Stimulated activated CD4-positive, alpha-beta T cell treated with anti-CD3 and anti-CD28 coated beads, TNF-alpha, amount 100 ng/mL, for 1 hour (primary cell): ENCODE data around the gene RAPSN.

Experiments
- DNase-seq, 3 donors: peaks; one replicate each; pipeline ENCODE4 v3.0.0-alpha.2; 2020; ENCODE audit warnings: low read depth in 3 of 3, low spot score in 1 of 3

RAPSN gene

GRCh38 chr11:47408598-47409439 is 40.1 kb downstream of the RAPSN start:
- no peak for DNase-seq

- peak; percentile 77 to 91 (median 88) for DNase-seq
Observed at GRCh38 chr11:47407746-47408590, 41.0 kb downstream of the RAPSN start, which contains the start of gene SLC39A13. TSS of gene SLC39A13 (plus strand) at chr11:47408590. CDS start at chr11:47410095, 1,505 bp downstream.

- no peak for DNase-seq
Observed at GRCh38 chr11:47406896-47407745, 41.8 kb downstream of the RAPSN start.

- DNase-seq = no peak
Observed at GRCh38 chr11:47403571-47403970, 45.4 kb downstream of the RAPSN start.

DNA sequence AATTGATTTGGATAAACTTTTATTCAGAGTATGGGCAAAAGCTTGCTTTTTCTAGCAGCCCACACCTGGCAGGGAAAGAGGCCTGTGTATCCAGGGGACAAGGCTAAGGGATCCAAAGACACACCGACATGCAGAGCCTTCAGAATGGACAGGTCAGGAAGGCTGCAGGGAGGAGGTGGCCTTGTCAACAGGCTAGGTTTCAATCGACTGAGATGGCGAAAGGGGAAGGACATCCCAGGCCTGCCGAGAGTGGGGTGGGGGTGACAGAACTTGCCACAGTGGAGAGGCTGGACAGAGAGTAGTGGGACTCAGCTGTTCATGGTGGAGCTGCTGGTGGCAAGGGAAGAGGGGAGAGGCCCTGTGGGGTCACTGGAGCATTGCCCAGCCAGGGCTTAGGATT is 45.8 kb downstream of the RAPSN start:
- DNase-seq = no peak

- no peak for DNase-seq
Observed at GRCh38 chr11:47400768-47401279, 48.1 kb downstream of the RAPSN start.

DNA sequence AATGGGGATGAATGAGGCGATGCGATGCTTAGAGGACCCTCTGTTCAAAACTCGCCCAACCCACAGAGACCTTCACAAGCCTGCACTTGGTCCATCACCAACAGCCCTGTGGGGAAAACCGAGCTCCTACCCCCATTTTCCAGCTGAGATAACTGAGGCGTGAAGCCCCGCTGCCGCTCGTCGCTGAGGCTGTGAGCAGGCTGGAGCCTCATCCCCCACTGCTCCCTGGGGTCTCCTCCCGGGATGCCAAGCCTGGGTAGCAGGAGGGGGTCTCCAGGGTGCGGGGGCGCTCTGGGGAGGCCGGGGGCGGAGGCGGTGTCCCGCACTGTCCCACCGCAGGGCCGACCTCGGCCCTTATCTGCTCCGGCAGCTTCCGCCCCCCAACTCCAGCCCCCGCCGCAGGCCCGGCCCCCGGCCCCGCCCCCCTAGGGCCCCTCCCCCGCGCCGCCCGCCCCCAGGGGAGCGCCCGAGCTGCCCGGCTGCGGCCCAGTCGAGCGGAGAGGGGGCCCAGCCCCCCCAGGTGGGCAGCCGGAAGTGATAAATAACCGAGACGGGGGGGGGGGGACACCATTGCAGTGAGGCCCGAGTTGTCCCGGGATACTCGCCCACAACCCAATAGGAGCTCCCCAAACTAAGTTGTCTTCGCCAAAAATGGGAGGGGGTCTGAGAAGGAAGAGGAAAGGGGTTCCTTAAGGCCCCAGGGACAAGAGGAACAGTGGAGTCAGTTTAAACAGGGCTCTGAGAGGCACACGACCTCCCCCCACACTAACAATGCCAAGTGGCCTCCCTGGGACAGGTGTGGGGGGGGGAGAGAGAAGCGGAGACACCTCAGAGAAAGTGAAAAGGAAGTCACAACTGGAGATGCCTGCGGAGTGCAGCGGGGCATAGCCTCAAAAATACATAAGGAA is 48.8 kb downstream of the RAPSN start:
- DNase-seq = no peak

GRCh38 chr11:47398551-47398950 is 50.4 kb downstream of the RAPSN start:
- no peak for DNase-seq

DNA sequence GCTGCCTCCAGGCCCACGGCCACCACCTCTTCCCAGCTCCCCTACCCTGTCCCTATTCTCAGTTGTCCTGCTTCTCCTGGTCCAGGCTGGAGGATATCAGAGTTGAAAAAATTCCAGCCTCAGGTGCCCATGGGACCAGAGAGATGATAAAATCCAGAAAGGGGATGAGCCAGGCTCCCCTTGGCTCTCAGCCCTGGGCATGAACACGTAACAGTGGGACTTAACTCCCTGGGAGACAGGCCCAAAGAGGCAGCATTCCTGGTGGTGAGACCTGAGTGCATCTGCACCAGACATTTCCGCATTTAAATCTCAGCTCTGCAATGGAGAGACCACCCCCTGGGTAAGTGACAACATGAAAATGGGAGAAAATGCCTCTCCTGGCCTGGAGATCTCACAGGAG is 50.9 kb downstream of the RAPSN start:
- DNase-seq = no peak

GRCh38 chr11:47396049-47396320 is 53.0 kb downstream of the RAPSN start:
- no peak for DNase-seq

DNA sequence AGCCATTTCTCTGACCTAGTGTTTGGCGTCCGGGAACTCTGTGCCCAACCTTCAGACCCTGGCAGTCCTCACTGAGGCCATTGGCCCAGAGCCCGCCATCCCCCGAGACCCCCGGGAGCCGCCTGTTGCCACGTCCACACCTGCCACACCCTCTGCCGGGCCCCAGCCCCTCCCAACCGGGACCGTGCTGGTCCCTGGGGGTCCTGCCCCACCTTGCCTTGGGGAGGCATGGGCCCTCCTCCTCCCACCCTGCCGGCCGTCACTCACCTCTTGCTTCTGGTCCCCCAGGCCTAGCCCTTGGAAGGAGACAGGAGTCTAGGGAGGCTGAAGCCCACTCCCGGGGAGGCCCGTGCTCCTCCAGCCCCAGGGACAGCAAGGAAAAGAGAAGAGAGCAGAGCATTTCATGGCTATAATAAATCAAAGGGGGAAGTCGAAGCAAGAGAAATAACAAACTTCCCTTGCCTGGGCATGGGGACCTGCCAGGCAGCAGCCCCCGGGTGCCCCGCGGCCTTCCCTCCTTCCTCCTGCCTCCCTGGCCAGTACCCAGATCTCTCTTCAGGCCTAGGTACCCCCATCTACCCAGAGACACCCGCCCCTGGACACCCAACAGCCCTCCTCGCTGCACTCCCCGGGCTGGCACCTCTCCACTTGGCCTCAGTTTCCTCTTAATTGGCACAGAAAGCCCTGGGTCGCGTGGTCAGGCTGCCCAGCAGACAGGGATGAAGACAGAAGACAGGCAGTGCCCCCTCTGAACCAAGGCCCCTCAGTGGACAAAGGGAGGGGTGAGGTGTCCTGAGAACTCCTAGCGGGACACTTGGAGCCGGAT is 53.5 kb downstream of the RAPSN start:
- no peak for DNase-seq

- DNase-seq = peak; percentile 32 to 39 (median 38)
Observed at GRCh38 chr11:47394322-47395222, 54.4 kb downstream of the RAPSN start.

GRCh38 chr11:47394050-47394321 is 55.0 kb downstream of the RAPSN start:
- DNase-seq = no peak

DNA sequence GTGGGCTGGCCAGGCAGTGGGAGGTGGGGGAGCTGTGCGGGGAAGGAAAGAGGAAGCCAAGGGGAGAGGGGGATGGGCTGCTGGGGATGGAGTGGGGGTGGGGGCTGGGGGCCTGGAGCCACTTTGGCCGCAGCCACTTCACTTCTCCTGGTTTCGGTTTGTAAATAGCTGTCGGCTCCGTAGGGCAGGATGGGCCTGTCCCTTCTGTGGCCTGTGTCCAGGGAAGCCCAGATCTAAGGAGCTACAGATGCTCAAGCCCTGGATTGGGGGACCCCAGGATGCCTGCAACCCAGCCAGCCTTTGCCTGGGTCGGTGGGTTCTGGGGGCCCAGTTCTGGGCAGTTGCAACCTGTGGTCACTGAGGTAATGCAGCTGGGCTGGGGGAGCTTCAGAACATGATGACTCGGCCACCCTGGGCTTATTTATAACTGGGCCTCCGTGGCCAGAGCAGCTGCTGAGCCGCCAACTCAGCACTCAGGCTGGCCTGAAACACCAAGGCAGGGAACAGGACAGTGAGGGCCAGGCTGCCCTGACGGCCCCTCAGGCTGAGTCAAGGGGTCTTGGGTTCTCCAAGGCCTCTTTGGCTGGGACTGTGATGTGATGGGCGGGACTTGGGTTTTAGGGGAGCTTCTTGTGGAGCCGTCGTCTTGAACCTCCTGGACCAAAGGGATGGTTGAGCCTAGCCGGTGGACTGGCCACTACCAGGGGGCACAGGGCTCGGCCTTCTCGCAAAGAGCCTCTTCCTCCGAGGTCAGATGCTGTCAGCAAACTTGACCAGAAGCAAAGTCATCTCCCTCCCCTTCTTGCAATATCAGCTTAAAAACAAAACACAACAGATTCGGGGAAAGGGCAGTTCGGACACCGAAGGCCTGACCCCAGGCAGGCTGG is 55.5 kb downstream of the RAPSN start:
- DNase-seq = no peak

DNA sequence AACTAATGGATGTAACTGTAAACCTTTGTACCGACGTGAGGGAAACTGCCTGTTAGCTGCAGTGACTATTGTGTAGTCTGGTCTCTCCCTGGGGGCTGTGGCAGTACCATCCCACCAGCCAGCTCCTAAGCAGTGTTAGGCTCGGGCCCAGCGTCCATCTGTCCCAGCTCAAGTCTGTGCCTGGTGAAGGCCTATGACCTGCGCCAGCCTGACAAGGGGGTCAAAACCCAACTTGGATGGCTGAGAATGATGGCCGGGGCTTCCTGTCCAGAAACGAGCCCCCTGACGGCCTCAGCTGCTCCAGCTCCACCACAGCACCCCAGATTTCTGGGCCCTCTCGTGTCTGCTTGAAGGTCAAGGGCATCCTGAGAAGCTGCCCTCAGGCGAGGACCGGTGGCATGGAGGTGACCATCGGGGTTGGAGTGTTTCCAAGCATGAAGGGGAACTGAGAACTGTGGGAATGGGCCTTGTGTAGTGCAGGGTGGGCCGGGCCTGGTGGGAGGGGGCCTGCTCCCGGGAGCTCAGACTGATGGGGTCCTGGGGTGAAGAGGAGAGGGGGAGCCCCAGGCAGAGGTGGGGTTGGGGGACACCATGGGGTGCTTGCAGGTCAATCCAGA is 56.3 kb downstream of the RAPSN start:
- DNase-seq = no peak

DNA sequence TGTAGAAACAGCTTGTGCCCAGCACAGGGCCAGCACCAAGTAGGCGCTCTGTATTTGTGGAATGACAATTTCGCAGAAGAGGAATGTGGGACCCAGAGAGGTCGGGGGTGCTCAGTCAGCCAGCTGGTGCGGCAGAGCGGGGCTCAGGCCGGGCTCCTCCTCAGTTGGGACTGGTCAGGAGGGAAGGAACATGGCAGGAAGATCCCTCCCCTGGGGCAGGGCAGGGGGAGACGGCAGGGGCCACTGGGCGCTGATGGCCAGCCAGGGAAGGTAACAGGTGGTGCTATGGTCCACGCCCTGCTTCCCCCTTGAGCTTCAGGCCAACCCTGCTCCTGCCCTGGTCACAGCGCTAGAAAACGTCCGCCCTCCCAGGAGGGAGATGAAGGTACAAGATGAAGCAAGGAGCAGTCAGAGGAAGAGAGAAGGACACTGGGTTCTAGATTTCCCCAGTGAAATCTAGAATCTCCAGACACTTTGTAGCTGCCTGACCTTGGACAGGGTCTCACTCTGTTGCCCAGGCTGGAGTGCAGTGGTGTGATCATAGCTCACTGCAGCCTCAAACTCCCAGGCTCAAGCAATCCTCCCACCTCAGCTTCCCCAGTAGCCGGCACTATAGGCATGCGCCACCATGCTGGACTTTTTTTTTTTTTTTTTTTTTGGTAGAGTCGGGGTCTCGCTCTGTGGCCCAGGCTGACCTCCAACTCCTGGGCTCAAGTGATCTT is 57.1 kb downstream of the RAPSN start:
- DNase-seq = no peak
